Upper lobe of right lung (tissue), 1 donor: ENCODE data around the gene CFB. TPM values are rescaled to one million over a fixed set of nuclear protein-coding genes. Genes with fewer than 3 reads are reported as not detected.

ENCODE experiments used
- ATAC-seq: fragments of 200-7000 bp; cut with Tn5 transposase; one replicate; pipeline ENCODE4 v1.9.1; 2020; ENCODE audit warnings: mild to moderate bottlenecking, moderate library complexity
- DNase-seq: peaks from one replicate; pipeline ENCODE4 v3.0.0-alpha.2; 2020
- H3K27ac ChIP-seq: fragments of 200-600 bp; one replicate; pipeline ENCODE4 v1.8.0; 2022
- H3K27me3 ChIP-seq: fragments of 200-600 bp; one replicate; pipeline ENCODE4 v1.8.0; 2022; ENCODE audit warnings: mild to moderate bottlenecking
- H3K36me3 ChIP-seq: fragments of 200-600 bp; one replicate; pipeline ENCODE4 v1.8.0; 2022
- H3K4me1 ChIP-seq: fragments of 200-600 bp; one replicate; pipeline ENCODE4 v1.8.0; 2022
- H3K4me3 ChIP-seq: fragments of 200-600 bp; one replicate; pipeline ENCODE4 v1.8.0; 2022; ENCODE audit warnings: mild to moderate bottlenecking
- H3K9me3 ChIP-seq: fragments of 200-600 bp; one replicate; pipeline ENCODE4 v1.8.0; 2022
- CTCF ChIP-seq: fragments of 200-600 bp; IDR thresholded peaks from one replicate; pipeline ENCODE4 v1.8.0; 2022; ENCODE audit warnings: antibody characterized with exemption
- intact Hi-C: fragments of 100-400 bp; cut with DNase I; formaldehyde crosslinking; loops from one replicate; pipeline ENCODE4 v1.11.0; 2022
- total RNA-seq: library from RNA; stranded (reverse); fragmentation: NEBNext Ultra II Directional; extraction: Animal tissue kit (Norgen Biotek cat#: 25700); gene quantifications from one replicate; pipeline ENCODE4 v1.2.1, GENCODE V29; 2021
- donor health status: DM: no; HTN: yes; CAD: no; lungs with severe emphysema.

Gene CFB
- total RNA-seq, 1 donor from 2014 or later = 74.9 TPM

- Histone ChIP-seq H3K27me3 (no peaks in the 10 kb centered on the region), H3K9me3 (no peaks in the 10 kb centered on the region), H3K36me3 (peaks cover 15% of the 10 kb centered on the region), H3K4me1 (peaks cover 31% of the 10 kb centered on the region), H3K27ac (no peak overlapping the region), H3K4me3 (no peak overlapping the region)
- TF ChIP-seq CTCF = no peak
- ATAC-seq = no peak
- DNase-seq = no peak
- intact Hi-C loops = no loop called here
Observed at GRCh38 chr6:31899215-31899614, 46.7 kb upstream of the CFB start.

DNA sequence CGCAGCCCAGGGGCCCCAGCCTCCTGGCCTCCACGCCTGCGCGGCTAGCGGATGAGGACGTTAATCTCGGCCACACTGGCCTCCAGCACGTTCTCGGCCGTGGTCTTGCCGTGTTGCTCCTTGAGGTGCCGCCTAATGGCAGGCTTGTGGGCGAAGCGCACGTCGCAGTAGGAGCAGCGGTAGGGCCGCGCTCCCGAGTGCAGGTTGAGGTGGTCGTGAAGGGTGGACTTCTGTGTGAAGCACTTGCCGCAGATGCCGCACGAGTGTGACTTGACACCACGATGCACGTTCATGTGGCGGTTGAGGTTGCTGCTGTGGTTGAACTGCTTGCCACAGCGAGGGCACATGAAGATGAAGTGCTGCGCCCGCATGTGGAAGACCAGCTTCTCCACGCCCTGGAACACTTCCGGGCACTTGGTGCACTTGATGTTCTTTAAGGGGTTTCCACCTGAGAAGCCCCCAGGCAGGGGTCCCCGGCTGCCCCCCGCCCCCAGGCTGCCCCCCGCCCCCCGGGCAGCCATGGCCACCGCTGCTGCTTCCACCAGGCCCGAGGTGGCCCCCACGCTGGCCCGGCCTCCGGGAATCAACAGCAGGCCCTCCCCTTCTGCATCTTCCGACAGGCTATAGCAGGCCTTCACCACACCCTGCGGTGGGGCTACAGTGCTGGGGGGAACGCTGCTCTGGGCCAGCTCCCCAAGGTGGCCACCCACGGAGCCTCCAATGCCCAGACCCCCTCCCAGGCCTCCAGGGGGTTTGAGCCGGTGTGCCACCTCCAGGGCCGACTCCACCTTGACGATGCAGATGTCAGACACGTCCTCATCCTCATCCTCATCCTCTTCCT, 45.8 kb upstream of the CFB start:
- TF ChIP-seq CTCF = no peak
- intact Hi-C loops = no loop called here
- H3K27me3 ChIP-seq = no peaks in the 10 kb centered on the region
- DNase-seq = no peak
- peaks cover 10% of the 10 kb centered on the region for H3K36me3 ChIP-seq
- no peak for ATAC-seq
- H3K27ac ChIP-seq = no peak overlapping the region
- peaks cover 31% of the 10 kb centered on the region for H3K4me1 ChIP-seq
- no peak overlapping the region for H3K4me3 ChIP-seq
- H3K9me3 ChIP-seq = no peaks in the 10 kb centered on the region

DNA sequence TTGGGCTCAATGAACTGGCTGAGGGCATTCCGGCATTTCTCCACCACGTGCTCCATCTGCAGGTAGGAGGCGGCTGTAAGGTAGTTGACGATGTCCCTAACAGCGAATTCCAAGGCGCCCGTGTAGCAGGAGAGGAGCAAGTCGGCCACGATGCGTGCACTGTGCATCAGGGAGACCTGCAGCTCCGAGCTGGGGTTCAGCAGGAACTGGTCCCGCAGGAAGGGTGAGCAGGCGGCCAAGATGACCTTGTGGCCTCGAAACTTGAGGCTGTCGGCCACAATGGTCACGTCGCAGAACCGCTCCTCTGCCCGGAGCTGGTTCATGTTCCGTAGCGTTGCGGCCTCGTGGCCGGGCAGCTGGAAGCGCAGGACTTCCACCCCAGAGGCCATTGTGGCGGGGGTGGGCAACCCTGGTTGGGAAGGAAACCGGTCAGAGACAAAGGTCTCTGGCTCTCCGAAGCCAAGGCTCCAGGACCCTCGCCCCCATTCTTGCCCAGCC, 44.9 kb upstream of the CFB start:
- DNase-seq (no peak), ATAC-seq (no peak)
- H3K27ac ChIP-seq = peak overlapping the region; percentile 17
- peak overlapping the region; percentile 71 for H3K4me3 ChIP-seq
- H3K9me3 ChIP-seq = no peaks in the 10 kb centered on the region
- no peak for TF ChIP-seq CTCF
- peaks cover 31% of the 10 kb centered on the region for H3K4me1 ChIP-seq
- intact Hi-C loops = no loop called here
- no peaks in the 10 kb centered on the region for H3K27me3 ChIP-seq
- peaks cover 3% of the 10 kb centered on the region for H3K36me3 ChIP-seq

GRCh38 chr6:31901415-31901952, 44.4 kb upstream of the CFB start:
- ATAC-seq = peak; percentile 19
- intact Hi-C loops = no loop called here
- no peak for TF ChIP-seq CTCF

GRCh38 chr6:31901953-31902643, 43.8 kb upstream of the CFB start, which contains the start of gene ZBTB12:
Gene ZBTB12 (minus strand): TSS chr6:31902086. CDS start chr6:31901305, 781 bp downstream.
- ATAC-seq (peak; percentile 89), DNase-seq (peak; percentile 96)
- Histone ChIP-seq H3K27ac (peak within 1 kb of the TSS; percentile 80), H3K9me3 (no peaks in the 10 kb centered on the region), H3K4me3 (peak within 1 kb of the TSS; percentile 71), H3K27me3 (no peaks in the 10 kb centered on the region), H3K36me3 (no peaks in the 10 kb centered on the region), H3K4me1 (peaks cover 24% of the 10 kb centered on the region)
- intact Hi-C loops = no loop called here
- no peak for TF ChIP-seq CTCF

More at GRCh38 chr6:31901415-31901952, 44.4 kb upstream of the CFB start:
- no peaks in the 10 kb centered on the region for H3K9me3 ChIP-seq
- peak; percentile 83 for DNase-seq
- H3K36me3 ChIP-seq = no peaks in the 10 kb centered on the region
- H3K27me3 ChIP-seq = no peaks in the 10 kb centered on the region
- peak overlapping the region; percentile 71 for H3K4me3 ChIP-seq
- peaks cover 29% of the 10 kb centered on the region for H3K4me1 ChIP-seq
- H3K27ac ChIP-seq = peak overlapping the region; percentile 17
